ENCODE results near the gene ARL6IP4.

Gene ARL6IP4

DNA sequence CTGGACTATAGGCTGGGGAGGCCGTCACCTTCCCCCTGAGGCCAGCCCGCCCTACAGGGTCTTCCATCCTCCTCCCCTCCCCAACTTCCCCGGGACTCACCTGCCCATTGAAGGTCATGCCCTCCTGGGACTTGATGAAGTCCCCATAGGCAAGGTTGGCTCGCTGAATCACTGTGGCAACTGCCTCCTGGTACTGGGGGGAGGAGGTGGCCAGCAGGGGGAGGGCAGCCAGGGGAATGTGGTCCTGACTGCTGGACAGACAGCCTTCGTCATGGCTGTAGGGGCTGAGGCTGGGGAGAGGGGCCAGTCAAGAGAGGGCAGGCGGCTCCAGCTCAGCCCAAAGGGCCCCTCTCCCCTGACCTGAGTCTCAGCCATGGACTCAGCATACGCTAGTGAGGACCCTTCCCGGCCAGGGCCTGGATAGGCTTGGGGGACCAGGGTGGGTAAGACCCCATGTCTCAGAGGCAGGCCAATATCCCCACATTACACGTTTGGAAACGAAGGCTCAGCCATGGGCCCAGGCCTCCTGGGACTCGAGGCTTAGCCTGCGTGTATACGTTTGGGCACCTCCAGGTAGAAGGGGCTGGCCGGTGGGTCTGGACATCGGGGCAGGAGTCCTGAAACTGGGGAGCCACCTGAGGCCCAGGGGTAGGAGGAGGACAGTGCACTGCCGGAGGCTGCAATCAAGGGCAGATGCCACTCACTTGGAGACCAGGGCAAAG, 16.3 kb downstream of the ARL6IP4 start:
- Histone ChIP-seq H3K4me3 (ENCODE audit: control insufficient read depth in 1 of 7, extremely low read depth in 1 of 7, insufficient read depth in 4 of 7, low read depth in 2 of 7, low read length in 6 of 7) (no peak overlapping the region), H3K9me3 (ENCODE audit: control extremely low read depth in 1 of 5, control insufficient read depth in 4 of 5, insufficient read depth in 2 of 5, low read depth in 1 of 5, low read length in 4 of 5) (no peaks in the 10 kb centered on the region), H3K4me1 (ENCODE audit: control extremely low read depth in 1 of 4, control insufficient read depth in 4 of 4, insufficient read depth in 4 of 4, low read length in 3 of 4) (peaks cover 0 to 4% (median under 1%) of the 10 kb centered on the region in 4 experiments), H3K27ac (ENCODE audit: insufficient read depth in 1 of 2, low read depth in 1 of 2, low read length in 2 of 2, poor library complexity in 1 of 2, severe bottlenecking in 2 of 2) (no peak overlapping the region), H3K27me3 (replicated peaks in 2 of 5; ENCODE audit: control insufficient read depth in 4 of 5, insufficient read depth in 5 of 5, low read length in 4 of 5) (no peaks in the 10 kb centered on the region), H3K36me3 (ENCODE audit: control insufficient read depth in 4 of 4, insufficient read depth in 4 of 4, low read length in 3 of 4) (peaks cover 0 to 48% (median 11%) of the 10 kb centered on the region in 4 experiments)
- DNase-seq = no peak
- ChIA-PET CTCF (no interaction called here), POLR2A (no interaction called here)
- WGBS (ENCODE audit: insufficient coverage) = 97% methylated on average over 12 of the region's 16 CpGs

- no peak overlapping the region for H3K4me3 ChIP-seq (ENCODE audit: control insufficient read depth in 1 of 7, extremely low read depth in 1 of 7, insufficient read depth in 4 of 7, low read depth in 2 of 7, low read length in 6 of 7)
- 99% methylated on average over 23 of the region's 25 CpGs for WGBS (ENCODE audit: insufficient coverage)
- H3K36me3 ChIP-seq (ENCODE audit: control insufficient read depth in 4 of 4, insufficient read depth in 4 of 4, low read length in 3 of 4) = peaks cover 0 to 42% (median 9%) of the 10 kb centered on the region in 4 experiments
- no peak for DNase-seq
- ChIA-PET CTCF (no interaction called here), POLR2A (no interaction called here)
- no peaks in the 10 kb centered on the region for H3K9me3 ChIP-seq (ENCODE audit: control extremely low read depth in 1 of 5, control insufficient read depth in 4 of 5, insufficient read depth in 2 of 5, low read depth in 1 of 5, low read length in 4 of 5)
- H3K4me1 ChIP-seq (ENCODE audit: control extremely low read depth in 1 of 4, control insufficient read depth in 4 of 4, insufficient read depth in 4 of 4, low read length in 3 of 4) = peaks cover 0 to 4% (median under 1%) of the 10 kb centered on the region in 4 experiments
- no peak overlapping the region for H3K27ac ChIP-seq (ENCODE audit: insufficient read depth in 1 of 2, low read depth in 1 of 2, low read length in 2 of 2, poor library complexity in 1 of 2, severe bottlenecking in 2 of 2)
- H3K27me3 ChIP-seq (replicated peaks in 2 of 5; ENCODE audit: control insufficient read depth in 4 of 5, insufficient read depth in 5 of 5, low read length in 4 of 5) = no peaks in the 10 kb centered on the region
Observed at GRCh38 chr12:122997343-122998250, 17.1 kb downstream of the ARL6IP4 start.

DNA sequence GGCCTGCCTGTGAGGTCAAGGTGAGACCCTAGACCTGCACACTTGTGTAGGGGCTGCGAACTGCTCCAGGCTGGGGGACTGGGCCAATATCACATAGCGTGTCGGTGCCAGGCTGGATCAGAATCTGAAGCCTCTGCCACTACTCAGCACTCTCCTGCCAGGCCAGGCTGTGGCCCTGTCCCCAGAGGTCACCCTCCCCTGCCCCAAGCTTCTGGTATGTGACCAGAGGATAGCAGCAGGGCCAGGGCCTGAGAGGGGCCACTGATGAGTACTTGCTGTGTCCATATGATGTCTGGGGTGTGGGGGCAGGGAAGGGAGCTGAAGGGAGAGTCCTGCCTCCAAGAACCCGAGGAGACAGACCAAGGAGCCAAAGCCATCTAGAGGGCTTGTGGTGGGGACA, 17.8 kb downstream of the ARL6IP4 start:
- no peak overlapping the region for H3K4me3 ChIP-seq (ENCODE audit: control insufficient read depth in 1 of 7, extremely low read depth in 1 of 7, insufficient read depth in 4 of 7, low read depth in 2 of 7, low read length in 6 of 7)
- POLR2A ChIA-PET = no interaction called here
- CTCF ChIA-PET = no interaction called here
- peaks cover 0 to 4% (median under 1%) of the 10 kb centered on the region in 4 experiments for H3K4me1 ChIP-seq (ENCODE audit: control extremely low read depth in 1 of 4, control insufficient read depth in 4 of 4, insufficient read depth in 4 of 4, low read length in 3 of 4)
- H3K36me3 ChIP-seq (ENCODE audit: control insufficient read depth in 4 of 4, insufficient read depth in 4 of 4, low read length in 3 of 4) = peaks cover 0 to 44% (median 9%) of the 10 kb centered on the region in 4 experiments
- no peaks in the 10 kb centered on the region for H3K27me3 ChIP-seq (replicated peaks in 2 of 5; ENCODE audit: control insufficient read depth in 4 of 5, insufficient read depth in 5 of 5, low read length in 4 of 5)
- 93% methylated on average over 4 of the region's 4 CpGs for WGBS (ENCODE audit: insufficient coverage)
- no peak overlapping the region for H3K27ac ChIP-seq (ENCODE audit: insufficient read depth in 1 of 2, low read depth in 1 of 2, low read length in 2 of 2, poor library complexity in 1 of 2, severe bottlenecking in 2 of 2)
- no peak for DNase-seq
- H3K9me3 ChIP-seq (ENCODE audit: control extremely low read depth in 1 of 5, control insufficient read depth in 4 of 5, insufficient read depth in 2 of 5, low read depth in 1 of 5, low read length in 4 of 5) = no peaks in the 10 kb centered on the region

- Histone ChIP-seq H3K36me3 (ENCODE audit: control insufficient read depth in 4 of 4, insufficient read depth in 4 of 4, low read length in 3 of 4) (peaks cover 0 to 44% (median 10%) of the 10 kb centered on the region in 4 experiments), H3K9me3 (ENCODE audit: control extremely low read depth in 1 of 5, control insufficient read depth in 4 of 5, insufficient read depth in 2 of 5, low read depth in 1 of 5, low read length in 4 of 5) (no peaks in the 10 kb centered on the region), H3K4me1 (ENCODE audit: control extremely low read depth in 1 of 4, control insufficient read depth in 4 of 4, insufficient read depth in 4 of 4, low read length in 3 of 4) (peaks cover 0 to 4% (median under 1%) of the 10 kb centered on the region in 4 experiments), H3K27me3 (replicated peaks in 2 of 5; ENCODE audit: control insufficient read depth in 4 of 5, insufficient read depth in 5 of 5, low read length in 4 of 5) (no peaks in the 10 kb centered on the region), H3K27ac (ENCODE audit: insufficient read depth in 1 of 2, low read depth in 1 of 2, low read length in 2 of 2, poor library complexity in 1 of 2, severe bottlenecking in 2 of 2) (no peak overlapping the region), H3K4me3 (ENCODE audit: control insufficient read depth in 1 of 7, extremely low read depth in 1 of 7, insufficient read depth in 4 of 7, low read depth in 2 of 7, low read length in 6 of 7) (no peak overlapping the region)
- ChIA-PET POLR2A (interaction anchor here (0.6 kb wide), 1 partner anchor 158 kb away, joined by 4 read pairs; no protein-coding TSS in a partner anchor), CTCF (interaction anchor here (0.6 to 1.8 kb wide), 3 partner anchors 9 to 138 kb away, joined by 3 to 6 read pairs (median 4); no protein-coding TSS in a partner anchor)
- no peak for DNase-seq
- 98% methylated on average over 7 of the region's 8 CpGs for WGBS (ENCODE audit: insufficient coverage)
Observed at GRCh38 chr12:122999196-122999946, 18.9 kb downstream of the ARL6IP4 start.

GRCh38 chr12:122999986-123000420, 19.5 kb downstream of the ARL6IP4 start:
- H3K9me3 ChIP-seq (ENCODE audit: control extremely low read depth in 1 of 5, control insufficient read depth in 4 of 5, insufficient read depth in 2 of 5, low read depth in 1 of 5, low read length in 4 of 5) = no peaks in the 10 kb centered on the region
- H3K27me3 ChIP-seq (replicated peaks in 2 of 5; ENCODE audit: control insufficient read depth in 4 of 5, insufficient read depth in 5 of 5, low read length in 4 of 5) = no peaks in the 10 kb centered on the region
- peaks cover 0 to 4% (median under 1%) of the 10 kb centered on the region in 4 experiments for H3K4me1 ChIP-seq (ENCODE audit: control extremely low read depth in 1 of 4, control insufficient read depth in 4 of 4, insufficient read depth in 4 of 4, low read length in 3 of 4)
- CTCF ChIA-PET = interaction anchor here (1.6 to 1.8 kb wide), 2 partner anchors 9 to 23 kb away, joined by 4 to 6 read pairs; no protein-coding TSS in a partner anchor
- no peak overlapping the region for H3K4me3 ChIP-seq (ENCODE audit: control insufficient read depth in 1 of 7, extremely low read depth in 1 of 7, insufficient read depth in 4 of 7, low read depth in 2 of 7, low read length in 6 of 7)
- 89% methylated on average over 14 of the region's 20 CpGs for WGBS (ENCODE audit: insufficient coverage)
- peak in 2 of 3 donors; percentile 17 to 23 for DNase-seq
- POLR2A ChIA-PET = no interaction called here
- H3K36me3 ChIP-seq (ENCODE audit: control insufficient read depth in 4 of 4, insufficient read depth in 4 of 4, low read length in 3 of 4) = peaks cover 0 to 46% (median 12%) of the 10 kb centered on the region in 4 experiments
- H3K27ac ChIP-seq (ENCODE audit: insufficient read depth in 1 of 2, low read depth in 1 of 2, low read length in 2 of 2, poor library complexity in 1 of 2, severe bottlenecking in 2 of 2) = no peak overlapping the region

DNA sequence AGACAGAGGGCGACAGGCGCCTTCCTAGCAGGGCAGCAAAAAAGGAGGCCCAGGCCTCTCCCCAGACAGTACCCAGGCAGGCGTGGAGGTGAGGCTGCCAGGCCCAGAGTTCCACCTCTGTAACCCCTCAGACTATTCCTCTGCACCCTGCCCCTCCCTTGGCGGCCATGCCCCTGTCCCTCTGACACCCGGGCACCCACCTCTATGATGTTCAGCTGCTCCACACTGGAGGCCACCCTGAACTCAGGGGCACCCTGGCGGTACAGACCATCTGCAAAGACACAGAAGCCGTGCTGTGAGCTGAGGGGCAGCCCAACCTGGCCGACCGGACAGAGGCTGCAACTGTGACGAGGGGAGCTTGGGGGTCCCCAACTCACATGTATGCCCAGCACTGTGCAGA, 20.1 kb downstream of the ARL6IP4 start:
- H3K36me3 ChIP-seq (ENCODE audit: control insufficient read depth in 4 of 4, insufficient read depth in 4 of 4, low read length in 3 of 4) = peaks cover 0 to 47% (median 12%) of the 10 kb centered on the region in 4 experiments
- DNase-seq = no peak
- H3K9me3 ChIP-seq (ENCODE audit: control extremely low read depth in 1 of 5, control insufficient read depth in 4 of 5, insufficient read depth in 2 of 5, low read depth in 1 of 5, low read length in 4 of 5) = no peaks in the 10 kb centered on the region
- CTCF ChIA-PET = interaction anchor here (1.6 to 1.8 kb wide), 2 partner anchors 10 to 24 kb away, joined by 4 to 6 read pairs; no protein-coding TSS in a partner anchor
- 96% methylated on average over 9 of the region's 10 CpGs for WGBS (ENCODE audit: insufficient coverage)
- POLR2A ChIA-PET = interaction anchor here (0.5 to 0.7 kb wide), 2 partner anchors 10 to 119 kb away, joined by 3 to 4 read pairs; no protein-coding TSS in a partner anchor
- H3K27ac ChIP-seq (ENCODE audit: insufficient read depth in 1 of 2, low read depth in 1 of 2, low read length in 2 of 2, poor library complexity in 1 of 2, severe bottlenecking in 2 of 2) = no peak overlapping the region
- peaks cover 0 to 4% (median under 1%) of the 10 kb centered on the region in 4 experiments for H3K4me1 ChIP-seq (ENCODE audit: control extremely low read depth in 1 of 4, control insufficient read depth in 4 of 4, insufficient read depth in 4 of 4, low read length in 3 of 4)
- no peaks in the 10 kb centered on the region for H3K27me3 ChIP-seq (replicated peaks in 2 of 5; ENCODE audit: control insufficient read depth in 4 of 5, insufficient read depth in 5 of 5, low read length in 4 of 5)
- H3K4me3 ChIP-seq (ENCODE audit: control insufficient read depth in 1 of 7, extremely low read depth in 1 of 7, insufficient read depth in 4 of 7, low read depth in 2 of 7, low read length in 6 of 7) = no peak overlapping the region

Measured in common myeloid progenitor, CD34-positive (primary cell).